Measurements from ENCODE around the gene CACNB2.

The CACNB2 gene

GRCh38 chr10:18282094-18282493 is 141.9 kb downstream of the CACNB2 start:
- no peak for TF ChIP-seq TAF1 (IDR thresholded peaks at IDR 0.05; ENCODE audit: low read depth, low read length)
- no peak for TF ChIP-seq SPI1 (IDR thresholded peaks at IDR 0.05; ENCODE audit: low read depth, low read length)
- no peak for TF ChIP-seq POLR2A (IDR thresholded peaks at IDR 0.05; ENCODE audit: low read depth, low read length)
- no peak for TF ChIP-seq PAX5 (IDR thresholded peaks at IDR 0.05; ENCODE audit: insufficient read depth, low read length, severe bottlenecking)
- TF ChIP-seq POLR2AphosphoS5 (IDR thresholded peaks at IDR 0.05; ENCODE audit: low read depth, low read length), result no peak
- no peak for TF ChIP-seq POU2F2 (IDR thresholded peaks at IDR 0.05; ENCODE audit: low read depth, low read length)
- DNase-seq (ENCODE audit: insufficient read length, low spot score) (no peak), FAIRE-seq (no peak)

GRCh38 chr10:18290651-18291313 is 150.6 kb downstream of the CACNB2 start:
- no peak for DNase-seq (ENCODE audit: insufficient read length, low spot score)
- FAIRE-seq, result no peak
- TF ChIP-seq POLR2AphosphoS5 (IDR thresholded peaks at IDR 0.05; ENCODE audit: low read depth, low read length), result no peak
- no peak for TF ChIP-seq SPI1 (IDR thresholded peaks at IDR 0.05; ENCODE audit: low read depth, low read length)
- no peak for TF ChIP-seq POLR2A (IDR thresholded peaks at IDR 0.05; ENCODE audit: low read depth, low read length)
- TF ChIP-seq PAX5 (IDR thresholded peaks at IDR 0.05; ENCODE audit: insufficient read depth, low read length, severe bottlenecking), result no peak
- TF ChIP-seq TAF1 (IDR thresholded peaks at IDR 0.05; ENCODE audit: low read depth, low read length), result no peak
- TF ChIP-seq POU2F2 (IDR thresholded peaks at IDR 0.05; ENCODE audit: low read depth, low read length), result no peak

GRCh38 chr10:18293536-18294510 is 153.6 kb downstream of the CACNB2 start:
- no peak for FAIRE-seq
- TF ChIP-seq SPI1 (IDR thresholded peaks at IDR 0.05; ENCODE audit: low read depth, low read length), result peak; percentile 56
- no peak for TF ChIP-seq POLR2A (IDR thresholded peaks at IDR 0.05; ENCODE audit: low read depth, low read length)
- no peak for DNase-seq (ENCODE audit: insufficient read length, low spot score)

- TF ChIP-seq PAX5 (IDR thresholded peaks at IDR 0.05; ENCODE audit: insufficient read depth, low read length, severe bottlenecking) (no peak), POLR2AphosphoS5 (IDR thresholded peaks at IDR 0.05; ENCODE audit: low read depth, low read length) (no peak), TAF1 (IDR thresholded peaks at IDR 0.05; ENCODE audit: low read depth, low read length) (no peak), POU2F2 (IDR thresholded peaks at IDR 0.05; ENCODE audit: low read depth, low read length) (no peak), POLR2A (IDR thresholded peaks at IDR 0.05; ENCODE audit: low read depth, low read length) (no peak), SPI1 (IDR thresholded peaks at IDR 0.05; ENCODE audit: low read depth, low read length) (no peak)
- DNase-seq (ENCODE audit: insufficient read length, low spot score), result no peak
- no peak for FAIRE-seq
These were observed 154.4 kb downstream of the CACNB2 start for GRCh38 chr10:18294633-18295032.

- DNase-seq (ENCODE audit: insufficient read length, low spot score), result no peak
- no peak for TF ChIP-seq TAF1 (IDR thresholded peaks at IDR 0.05; ENCODE audit: low read depth, low read length)
- TF ChIP-seq PAX5 (IDR thresholded peaks at IDR 0.05; ENCODE audit: insufficient read depth, low read length, severe bottlenecking), result no peak
- no peak for TF ChIP-seq POU2F2 (IDR thresholded peaks at IDR 0.05; ENCODE audit: low read depth, low read length)
- no peak for TF ChIP-seq POLR2AphosphoS5 (IDR thresholded peaks at IDR 0.05; ENCODE audit: low read depth, low read length)
- TF ChIP-seq SPI1 (IDR thresholded peaks at IDR 0.05; ENCODE audit: low read depth, low read length), result no peak
- no peak for TF ChIP-seq POLR2A (IDR thresholded peaks at IDR 0.05; ENCODE audit: low read depth, low read length)
- FAIRE-seq, result no peak
These were observed 157.4 kb downstream of the CACNB2 start for GRCh38 chr10:18297659-18298058.

- DNase-seq (ENCODE audit: insufficient read length, low spot score) (no peak), FAIRE-seq (no peak)
- TF ChIP-seq SPI1 (IDR thresholded peaks at IDR 0.05; ENCODE audit: low read depth, low read length) (no peak), POU2F2 (IDR thresholded peaks at IDR 0.05; ENCODE audit: low read depth, low read length) (no peak), PAX5 (IDR thresholded peaks at IDR 0.05; ENCODE audit: insufficient read depth, low read length, severe bottlenecking) (no peak), POLR2AphosphoS5 (IDR thresholded peaks at IDR 0.05; ENCODE audit: low read depth, low read length) (no peak), TAF1 (IDR thresholded peaks at IDR 0.05; ENCODE audit: low read depth, low read length) (no peak), POLR2A (IDR thresholded peaks at IDR 0.05; ENCODE audit: low read depth, low read length) (no peak)
These were observed 158.0 kb downstream of the CACNB2 start for GRCh38 chr10:18298256-18298655.

- no peak for DNase-seq (ENCODE audit: insufficient read length, low spot score)
- no peak for TF ChIP-seq POLR2A (IDR thresholded peaks at IDR 0.05; ENCODE audit: low read depth, low read length)
- TF ChIP-seq PAX5 (IDR thresholded peaks at IDR 0.05; ENCODE audit: insufficient read depth, low read length, severe bottlenecking), result no peak
- TF ChIP-seq TAF1 (IDR thresholded peaks at IDR 0.05; ENCODE audit: low read depth, low read length), result no peak
- TF ChIP-seq POU2F2 (IDR thresholded peaks at IDR 0.05; ENCODE audit: low read depth, low read length), result no peak
- no peak for TF ChIP-seq POLR2AphosphoS5 (IDR thresholded peaks at IDR 0.05; ENCODE audit: low read depth, low read length)
- no peak for TF ChIP-seq SPI1 (IDR thresholded peaks at IDR 0.05; ENCODE audit: low read depth, low read length)
- FAIRE-seq, result no peak
These were observed 163.9 kb downstream of the CACNB2 start for GRCh38 chr10:18303851-18304801.

- TF ChIP-seq PAX5 (IDR thresholded peaks at IDR 0.05; ENCODE audit: insufficient read depth, low read length, severe bottlenecking) (no peak), POU2F2 (IDR thresholded peaks at IDR 0.05; ENCODE audit: low read depth, low read length) (no peak), POLR2A (IDR thresholded peaks at IDR 0.05; ENCODE audit: low read depth, low read length) (no peak), SPI1 (IDR thresholded peaks at IDR 0.05; ENCODE audit: low read depth, low read length) (no peak), TAF1 (IDR thresholded peaks at IDR 0.05; ENCODE audit: low read depth, low read length) (no peak), POLR2AphosphoS5 (IDR thresholded peaks at IDR 0.05; ENCODE audit: low read depth, low read length) (no peak)
- no peak for DNase-seq (ENCODE audit: insufficient read length, low spot score)
- FAIRE-seq, result no peak
These were observed 165.8 kb downstream of the CACNB2 start for GRCh38 chr10:18306031-18306430.
